RWPE1 (cell line): Measurements from ENCODE around the gene KCNC1.

ENCODE experiments used
- CTCF ChIA-PET: fragments of 350-600 bp; sonication (Branson Sonifier 250); formaldehyde crosslinking; extraction: SDS; loops from one replicate; lab custom pipeline; 2021; lab: Yijun Ruan, JAX
- POLR2A ChIA-PET: fragments of 400-600 bp; formaldehyde crosslinking; extraction: SDS; loops from one replicate; lab custom pipeline; 2020; ENCODE audit warnings: antibody characterized with exemption; ENCODE audit not compliant: low non-redundant PET; lab: Yijun Ruan, JAX
- DNase-seq: peaks from one replicate; pipeline ENCODE4 v3.0.0; 2012; ENCODE audit warnings: low spot score
- H3K27ac ChIP-seq: fragments of 450-650 bp; 2 replicates; pipeline ENCODE4 v1.5.1; 2017
- TF ChIP-seq, protein P1 (sequence below): fragments of 450-650 bp; conservative IDR thresholded peaks from 2 replicates; pipeline ENCODE4 v1.5.1; 2017; ENCODE audit warnings: low read depth, mild to moderate bottlenecking

Gene KCNC1

GRCh38 chr11:17764446-17765218 lies 30.1 kb downstream of the KCNC1 start:
- TF ChIP-seq, protein P1, sequence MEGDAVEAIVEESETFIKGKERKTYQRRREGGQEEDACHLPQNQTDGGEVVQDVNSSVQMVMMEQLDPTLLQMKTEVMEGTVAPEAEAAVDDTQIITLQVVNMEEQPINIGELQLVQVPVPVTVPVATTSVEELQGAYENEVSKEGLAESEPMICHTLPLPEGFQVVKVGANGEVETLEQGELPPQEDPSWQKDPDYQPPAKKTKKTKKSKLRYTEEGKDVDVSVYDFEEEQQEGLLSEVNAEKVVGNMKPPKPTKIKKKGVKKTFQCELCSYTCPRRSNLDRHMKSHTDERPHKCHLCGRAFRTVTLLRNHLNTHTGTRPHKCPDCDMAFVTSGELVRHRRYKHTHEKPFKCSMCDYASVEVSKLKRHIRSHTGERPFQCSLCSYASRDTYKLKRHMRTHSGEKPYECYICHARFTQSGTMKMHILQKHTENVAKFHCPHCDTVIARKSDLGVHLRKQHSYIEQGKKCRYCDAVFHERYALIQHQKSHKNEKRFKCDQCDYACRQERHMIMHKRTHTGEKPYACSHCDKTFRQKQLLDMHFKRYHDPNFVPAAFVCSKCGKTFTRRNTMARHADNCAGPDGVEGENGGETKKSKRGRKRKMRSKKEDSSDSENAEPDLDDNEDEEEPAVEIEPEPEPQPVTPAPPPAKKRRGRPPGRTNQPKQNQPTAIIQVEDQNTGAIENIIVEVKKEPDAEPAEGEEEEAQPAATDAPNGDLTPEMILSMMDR = no peak
- CTCF ChIA-PET = interaction anchor here (0.6 kb wide), 1 partner anchor 28 kb away, joined by 3 read pairs; no protein-coding TSS in a partner anchor
- no peak overlapping the region for H3K27ac ChIP-seq
- DNase-seq = no peak
- POLR2A ChIA-PET = no interaction called here

DNA sequence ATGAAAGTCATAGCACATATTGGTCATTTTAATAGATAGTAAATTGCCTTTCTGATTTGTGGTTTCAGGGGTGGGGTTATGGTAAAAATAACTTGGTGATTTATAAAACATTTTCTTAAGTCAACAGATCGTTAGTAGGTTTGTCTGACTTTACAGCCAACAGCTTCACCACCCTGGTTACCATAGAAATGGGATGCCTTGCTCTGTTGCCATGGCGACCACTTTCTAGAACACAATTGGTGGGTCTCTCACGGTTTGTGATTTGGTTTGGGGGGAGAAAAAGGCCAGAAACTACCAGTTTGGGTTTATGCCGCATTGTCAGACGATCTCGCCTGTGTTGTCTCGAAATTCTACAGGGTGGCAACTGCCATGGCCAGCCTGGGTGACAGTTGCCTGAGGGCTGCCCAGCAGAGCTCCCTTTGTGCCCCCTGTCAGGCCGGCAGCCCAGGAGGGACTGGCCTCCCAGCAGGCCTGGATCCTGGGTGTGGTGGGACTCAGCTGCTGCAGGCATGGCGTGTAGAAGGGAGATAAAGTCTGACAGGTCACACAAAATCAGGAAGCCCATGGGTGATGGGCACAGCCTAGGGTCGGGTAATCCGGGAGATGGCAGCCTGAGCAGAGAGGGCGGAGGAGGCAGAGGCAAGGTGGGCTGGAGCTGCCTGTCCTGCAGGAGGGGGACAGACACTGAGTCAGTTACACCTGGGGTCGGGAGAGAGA lies 30.9 kb downstream of the KCNC1 start:
- CTCF ChIA-PET = interaction anchor here (0.6 kb wide), 1 partner anchor 139 kb away, joined by 3 read pairs; no protein-coding TSS in a partner anchor
- TF ChIP-seq, protein P1 = no peak
- no peak overlapping the region for H3K27ac ChIP-seq
- DNase-seq = no peak
- POLR2A ChIA-PET = no interaction called here

DNA sequence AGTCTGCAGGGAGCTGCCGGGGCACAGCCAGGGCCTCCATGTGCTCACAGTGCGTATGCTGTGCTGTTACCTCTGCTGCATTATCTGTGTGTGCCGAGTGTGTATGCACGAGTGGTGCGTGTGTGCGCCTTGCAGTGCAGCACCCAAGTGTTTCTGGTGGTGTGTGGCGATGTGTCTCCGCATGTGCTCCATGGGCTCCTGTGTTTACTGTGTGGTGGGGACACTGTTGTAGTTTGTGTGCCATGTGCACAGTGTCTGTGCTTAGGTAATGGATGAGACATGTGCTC lies 31.4 kb downstream of the KCNC1 start:
- ChIA-PET CTCF (interaction anchor here (0.6 kb wide), 1 partner anchor 138 kb away, joined by 3 read pairs; no protein-coding TSS in a partner anchor), POLR2A (no interaction called here)
- TF ChIP-seq, protein P1 = no peak

GRCh38 chr11:17766590-17766989 lies 32.0 kb downstream of the KCNC1 start:
- DNase-seq = no peak
- H3K27ac ChIP-seq = no peak overlapping the region
- TF ChIP-seq, protein P1 = no peak
- POLR2A ChIA-PET = no interaction called here
- CTCF ChIA-PET = no interaction called here

More for the DNA sequence above, 31.4 kb downstream of the KCNC1 start:
- no peak overlapping the region for H3K27ac ChIP-seq
- no peak for DNase-seq

- POLR2A ChIA-PET = no interaction called here
- TF ChIP-seq, protein P1 = no peak
- CTCF ChIA-PET = interaction anchor here (0.7 kb wide), 1 partner anchor 1067 kb away, joined by 5 read pairs; no protein-coding TSS in a partner anchor
- no peak overlapping the region for H3K27ac ChIP-seq
- no peak for DNase-seq
Observed at GRCh38 chr11:17767301-17767885, 32.8 kb downstream of the KCNC1 start.

- TF ChIP-seq, protein P1 = no peak
- ChIA-PET CTCF (no interaction called here), POLR2A (no interaction called here)
- DNase-seq = no peak
- no peak overlapping the region for H3K27ac ChIP-seq
Observed at GRCh38 chr11:17767914-17768313, 33.3 kb downstream of the KCNC1 start.
